Coronary artery (tissue), 2 donors: ENCODE results near the gene ELOVL5.
"Not testable (repeated sequence)": the region's sequence is repeated elsewhere in the genome, so short reads cannot be mapped to it uniquely, and the experiment has no call there.

Experiments used
- DNase-seq: peaks from one replicate; pipeline ENCODE4 v3.0.0-alpha.2; 2017; ENCODE audit warnings: low spot score
- H3K27ac ChIP-seq, 2 donors: fragments of 200-600 bp; sonication (generic); one replicate each; pipeline ENCODE4 v1.5.1; 2016 to 2019
- H3K4me3 ChIP-seq: fragments of 200-600 bp; sonication (generic); 2 replicates; pipeline ENCODE4 v1.5.1; 2016; ENCODE audit warnings: mild to moderate bottlenecking, moderate library complexity
- TF ChIP-seq, protein P1 (sequence below): fragments of 200-600 bp; sonication (generic); IDR thresholded peaks from one replicate; pipeline ENCODE4 v1.5.1; 2019; ENCODE audit warnings: antibody characterized with exemption

Gene ELOVL5, protein sequence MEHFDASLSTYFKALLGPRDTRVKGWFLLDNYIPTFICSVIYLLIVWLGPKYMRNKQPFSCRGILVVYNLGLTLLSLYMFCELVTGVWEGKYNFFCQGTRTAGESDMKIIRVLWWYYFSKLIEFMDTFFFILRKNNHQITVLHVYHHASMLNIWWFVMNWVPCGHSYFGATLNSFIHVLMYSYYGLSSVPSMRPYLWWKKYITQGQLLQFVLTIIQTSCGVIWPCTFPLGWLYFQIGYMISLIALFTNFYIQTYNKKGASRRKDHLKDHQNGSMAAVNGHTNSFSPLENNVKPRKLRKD

DNA sequence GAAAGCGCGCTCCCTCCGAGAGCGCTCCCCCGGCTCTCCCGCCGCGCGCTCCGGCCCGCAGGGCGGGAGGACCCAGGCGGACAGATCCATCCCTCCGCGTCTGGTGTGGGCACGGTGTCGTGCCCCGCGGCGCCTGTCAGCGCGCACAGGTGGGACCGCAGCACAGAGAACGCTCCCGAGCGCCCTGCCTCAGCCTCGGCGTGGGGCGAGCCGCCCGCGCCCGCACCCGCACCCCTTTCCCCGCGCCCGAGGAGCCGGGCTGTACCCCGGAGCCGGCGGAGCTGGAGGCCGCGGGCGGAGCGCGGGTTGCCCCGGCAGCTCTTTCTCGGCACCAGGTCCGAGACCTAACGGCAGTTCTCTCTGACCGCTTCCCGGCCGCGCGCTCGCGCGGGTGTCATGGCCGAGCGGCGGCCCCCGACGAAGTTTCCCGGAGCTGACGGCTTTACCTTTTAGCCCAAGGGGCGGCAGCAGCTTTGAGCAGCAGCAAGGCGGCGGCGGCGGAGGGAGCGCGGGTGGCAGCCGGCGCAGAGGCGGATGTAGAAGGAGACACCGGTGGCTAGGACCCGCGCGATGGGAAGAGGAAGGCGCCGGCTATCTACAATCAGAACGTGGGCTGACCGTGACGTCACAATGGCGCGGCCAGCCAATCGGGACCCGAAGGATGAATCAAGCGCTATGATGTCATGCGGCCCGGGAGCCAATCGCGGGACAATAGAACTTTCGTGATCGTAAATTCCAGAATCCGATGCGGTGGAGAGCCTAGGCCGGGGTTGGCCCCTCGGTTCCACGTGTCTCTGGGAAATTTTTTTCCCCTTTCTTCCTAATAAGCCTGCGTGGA lies at the start of gene ELOVL5:
TSS of gene ELOVL5 (minus strand) at position 580 of the 838 bp plus-strand sequence. CDS start 53,251 bp downstream, outside the sequence.
- Histone ChIP-seq H3K27ac (peak within 1 kb of the TSS; percentile 90 to 97), H3K4me3 (peak within 1 kb of the TSS; percentile 93)
- peak; percentile 98 for DNase-seq
- TF ChIP-seq, protein P1, sequence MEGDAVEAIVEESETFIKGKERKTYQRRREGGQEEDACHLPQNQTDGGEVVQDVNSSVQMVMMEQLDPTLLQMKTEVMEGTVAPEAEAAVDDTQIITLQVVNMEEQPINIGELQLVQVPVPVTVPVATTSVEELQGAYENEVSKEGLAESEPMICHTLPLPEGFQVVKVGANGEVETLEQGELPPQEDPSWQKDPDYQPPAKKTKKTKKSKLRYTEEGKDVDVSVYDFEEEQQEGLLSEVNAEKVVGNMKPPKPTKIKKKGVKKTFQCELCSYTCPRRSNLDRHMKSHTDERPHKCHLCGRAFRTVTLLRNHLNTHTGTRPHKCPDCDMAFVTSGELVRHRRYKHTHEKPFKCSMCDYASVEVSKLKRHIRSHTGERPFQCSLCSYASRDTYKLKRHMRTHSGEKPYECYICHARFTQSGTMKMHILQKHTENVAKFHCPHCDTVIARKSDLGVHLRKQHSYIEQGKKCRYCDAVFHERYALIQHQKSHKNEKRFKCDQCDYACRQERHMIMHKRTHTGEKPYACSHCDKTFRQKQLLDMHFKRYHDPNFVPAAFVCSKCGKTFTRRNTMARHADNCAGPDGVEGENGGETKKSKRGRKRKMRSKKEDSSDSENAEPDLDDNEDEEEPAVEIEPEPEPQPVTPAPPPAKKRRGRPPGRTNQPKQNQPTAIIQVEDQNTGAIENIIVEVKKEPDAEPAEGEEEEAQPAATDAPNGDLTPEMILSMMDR = no peak

DNA sequence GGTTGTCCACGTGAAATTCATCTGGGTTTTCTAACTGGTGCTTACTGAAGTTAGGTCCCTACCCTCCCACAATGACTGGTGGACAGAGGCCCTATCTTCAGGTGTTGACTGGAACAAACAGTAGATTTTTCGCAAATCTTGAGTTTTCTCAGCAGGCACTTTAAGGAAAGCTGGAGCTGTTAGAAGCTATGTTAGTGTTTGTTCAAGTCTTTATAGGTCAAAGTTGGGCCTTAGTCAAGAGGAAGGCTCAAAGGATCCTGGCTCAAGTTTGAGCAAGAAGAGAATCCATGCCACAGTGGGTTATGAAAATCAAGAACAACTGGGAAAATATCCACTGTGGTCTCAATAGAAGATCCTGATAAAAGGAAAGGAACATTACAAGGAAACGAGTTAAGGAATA lies 48.5 kb upstream of the ELOVL5 start:
- Histone ChIP-seq H3K27ac (no peak overlapping the region), H3K4me3 (no peak overlapping the region)
- no peak for DNase-seq
- TF ChIP-seq, protein P1 = no peak

DNA sequence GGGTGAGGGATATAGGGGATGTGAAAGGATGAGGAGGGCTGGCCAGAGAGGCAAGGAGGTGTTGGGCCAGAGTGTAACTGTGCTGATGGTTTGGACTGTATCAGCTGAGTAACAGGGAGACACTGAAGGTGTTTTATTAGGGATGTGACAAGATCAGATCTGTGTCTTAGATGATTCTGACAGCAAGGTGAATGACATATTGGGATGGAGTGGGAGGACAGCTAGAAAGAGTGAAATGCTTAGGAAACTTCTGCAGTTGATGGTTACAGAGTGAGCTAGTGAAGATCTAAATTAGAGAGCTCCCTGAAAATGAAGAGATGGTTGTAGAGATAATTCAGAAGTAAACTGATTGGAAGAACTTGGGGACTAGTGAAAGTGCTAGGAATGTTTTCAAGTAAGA lies 47.2 kb upstream of the ELOVL5 start:
- H3K27ac ChIP-seq = no peak overlapping the region
- TF ChIP-seq, protein P1 = no peak
- DNase-seq = no peak

DNA sequence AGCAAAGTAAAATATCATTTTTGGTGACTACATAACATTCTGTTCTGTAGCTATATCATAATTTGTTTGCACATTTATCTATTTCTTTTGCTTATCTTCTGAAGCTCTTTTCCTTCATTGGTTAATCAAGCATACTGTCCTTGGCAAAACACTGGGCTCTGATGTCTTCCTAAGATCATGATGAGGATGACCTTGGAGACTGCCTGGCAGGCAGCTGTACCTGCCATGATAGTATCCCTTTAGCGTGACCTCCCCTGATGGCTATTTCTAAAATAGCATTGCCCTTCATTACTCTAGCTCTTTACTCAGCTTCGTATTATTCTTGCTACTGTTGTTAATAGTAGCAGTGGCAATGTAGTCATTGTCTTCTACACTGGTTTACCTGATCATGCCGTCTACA lies 46.0 kb upstream of the ELOVL5 start:
- Histone ChIP-seq H3K4me3 (no peak overlapping the region), H3K27ac (no peak overlapping the region)
- no peak for DNase-seq
- TF ChIP-seq, protein P1 = no peak

More for the DNA sequence above, 47.2 kb upstream of the ELOVL5 start:
- no peak overlapping the region for H3K4me3 ChIP-seq

DNA sequence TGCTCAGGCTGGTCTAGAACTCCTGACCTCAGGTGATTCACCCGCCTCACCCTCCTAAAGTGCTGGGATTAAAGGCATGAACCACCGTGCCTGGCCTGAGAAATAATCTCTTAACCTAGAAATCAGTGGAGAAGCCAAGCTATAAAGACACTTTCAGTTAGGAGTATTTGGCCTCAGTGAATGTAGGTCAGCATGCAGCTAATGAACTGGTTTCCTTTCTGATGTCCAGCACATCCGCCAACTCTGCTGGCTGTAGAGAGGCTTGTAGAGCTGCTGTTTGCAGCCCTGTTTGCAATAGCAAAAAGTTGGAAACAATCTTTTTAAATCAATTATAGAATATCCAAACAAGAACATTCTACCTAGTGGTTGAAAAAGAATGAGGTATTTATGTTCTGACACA lies 42.4 kb upstream of the ELOVL5 start:
- Histone ChIP-seq H3K4me3 (no peak overlapping the region), H3K27ac (no peak overlapping the region)
- no peak for DNase-seq
- TF ChIP-seq, protein P1 = no peak

DNA sequence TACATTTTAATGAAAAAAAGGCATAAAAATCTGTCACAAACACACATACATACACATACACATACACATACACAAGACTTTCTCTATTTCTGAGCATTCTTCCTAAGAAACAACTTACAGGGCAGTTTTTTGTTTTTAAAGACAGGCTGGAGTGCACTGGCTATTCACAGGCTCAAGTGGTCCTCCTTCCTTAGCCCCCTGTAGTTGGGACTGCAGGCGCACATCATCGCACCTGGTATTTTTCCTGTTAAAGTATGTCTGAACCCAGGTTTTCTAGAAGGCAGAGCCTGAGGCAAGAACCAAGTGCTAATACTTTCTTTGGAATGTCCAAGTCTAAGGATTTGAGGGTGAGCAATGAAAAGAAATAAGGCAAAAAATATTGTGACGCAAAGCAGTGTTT lies 41.3 kb upstream of the ELOVL5 start:
- TF ChIP-seq, protein P1 = no peak
- no peak overlapping the region for H3K4me3 ChIP-seq
- DNase-seq = no peak
- H3K27ac ChIP-seq = no peak overlapping the region

DNA sequence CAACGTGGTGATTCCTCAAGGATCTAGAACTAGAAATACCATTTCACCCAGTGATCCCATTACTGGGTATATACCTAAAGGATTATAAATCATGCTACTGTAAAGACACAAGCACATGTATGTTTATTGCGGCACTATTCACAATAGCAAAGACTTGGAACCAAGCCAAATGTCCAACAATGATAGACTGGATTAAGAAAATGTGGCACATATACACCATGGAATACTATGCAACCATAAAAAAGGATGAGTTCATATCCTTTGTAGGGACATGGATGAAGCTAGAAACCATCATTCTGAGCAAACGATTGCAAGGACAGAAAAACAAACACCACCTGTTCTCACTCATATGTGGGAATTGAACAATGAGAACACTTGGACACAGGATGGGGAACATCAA lies 39.9 kb upstream of the ELOVL5 start:
- not testable (repeated sequence) for DNase-seq, H3K27ac ChIP-seq

More for the DNA sequence above, 39.9 kb upstream of the ELOVL5 start:
- H3K4me3 ChIP-seq = not testable (repeated sequence)
